OCI-LY3 (cell line): ENCODE results near the gene MYLK.

ENCODE experiments used
- EZH2phosphoT487 ChIP-seq: fragments of 200-600 bp; shearing (Covaris generic); IDR thresholded peaks from 2 replicates; pipeline ENCODE4 v1.6.1; 2018; ENCODE audit warnings: antibody characterized with exemption, mixed run types, low read depth
- TF ChIP-seq, protein P1 (sequence below): fragments of 200-600, 300-600 bp; sonication (generic); IDR thresholded peaks from 2 replicates; pipeline ENCODE4 v1.5.1; 2014; ENCODE audit warnings: antibody characterized with exemption, low read length, low read depth

DNA sequence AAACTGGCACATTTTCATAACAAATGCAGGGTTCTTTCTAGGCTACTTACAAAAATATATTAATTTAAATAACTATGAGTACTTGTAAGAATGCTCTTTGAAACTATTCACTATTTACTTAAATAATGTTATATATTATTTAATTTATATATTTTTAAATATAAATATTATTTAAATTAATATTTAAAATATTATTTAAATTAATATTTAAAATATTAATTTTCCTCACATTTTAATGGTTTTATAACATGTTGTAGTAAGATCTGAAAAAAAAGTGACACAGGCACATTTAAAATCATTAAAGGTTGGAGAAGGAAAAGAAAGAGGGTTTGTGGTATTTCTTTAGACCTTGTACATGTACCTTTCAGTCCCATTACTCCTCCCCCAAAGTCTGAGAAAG, 42.3 kb upstream of the MYLK start:
- TF ChIP-seq, protein P1, sequence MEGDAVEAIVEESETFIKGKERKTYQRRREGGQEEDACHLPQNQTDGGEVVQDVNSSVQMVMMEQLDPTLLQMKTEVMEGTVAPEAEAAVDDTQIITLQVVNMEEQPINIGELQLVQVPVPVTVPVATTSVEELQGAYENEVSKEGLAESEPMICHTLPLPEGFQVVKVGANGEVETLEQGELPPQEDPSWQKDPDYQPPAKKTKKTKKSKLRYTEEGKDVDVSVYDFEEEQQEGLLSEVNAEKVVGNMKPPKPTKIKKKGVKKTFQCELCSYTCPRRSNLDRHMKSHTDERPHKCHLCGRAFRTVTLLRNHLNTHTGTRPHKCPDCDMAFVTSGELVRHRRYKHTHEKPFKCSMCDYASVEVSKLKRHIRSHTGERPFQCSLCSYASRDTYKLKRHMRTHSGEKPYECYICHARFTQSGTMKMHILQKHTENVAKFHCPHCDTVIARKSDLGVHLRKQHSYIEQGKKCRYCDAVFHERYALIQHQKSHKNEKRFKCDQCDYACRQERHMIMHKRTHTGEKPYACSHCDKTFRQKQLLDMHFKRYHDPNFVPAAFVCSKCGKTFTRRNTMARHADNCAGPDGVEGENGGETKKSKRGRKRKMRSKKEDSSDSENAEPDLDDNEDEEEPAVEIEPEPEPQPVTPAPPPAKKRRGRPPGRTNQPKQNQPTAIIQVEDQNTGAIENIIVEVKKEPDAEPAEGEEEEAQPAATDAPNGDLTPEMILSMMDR: no peak
- TF ChIP-seq EZH2phosphoT487: no peak
